ENCODE results near the gene TMEM100. TPM values are rescaled to one million over a fixed set of nuclear protein-coding genes. Genes with fewer than 3 reads are reported as not detected.

The TMEM100 gene
- polyA plus RNA-seq, 3 donors = not detected

DNA sequence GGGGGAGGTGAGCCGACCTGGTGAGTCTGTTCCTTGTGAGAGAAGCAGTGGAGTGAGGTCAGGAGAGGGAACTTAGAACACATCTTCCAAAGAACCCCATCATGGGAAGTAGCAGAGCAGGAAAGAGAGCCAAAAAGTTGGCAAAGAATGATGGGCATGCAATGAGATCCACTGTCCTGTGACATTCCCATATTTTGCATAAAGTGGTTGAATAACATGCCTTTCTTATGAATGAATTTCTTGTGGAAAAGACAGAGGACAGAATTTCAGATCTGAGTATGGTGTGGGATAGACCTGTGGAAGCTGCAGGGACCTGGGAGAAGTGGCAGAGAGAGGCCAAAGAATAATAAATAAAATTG, 41.3 kb downstream of the TMEM100 start:
- no peaks in the 10 kb centered on the region for H3K36me3 Mint-ChIP-seq
- H3K4me3 Mint-ChIP-seq = no peak overlapping the region
- H3K27me3 Mint-ChIP-seq (ENCODE audit: low read depth in 3 of 3) = peaks cover 0 to 7% (median 4%) of the 10 kb centered on the region in 3 donors
- Histone ChIP-seq H3K4me1 (ENCODE audit: control insufficient read depth in 1 of 2, insufficient read depth in 2 of 2, low read length in 2 of 2) (peaks cover 10 to 11% of the 10 kb centered on the region in 2 donors), H3K9ac (ENCODE audit: insufficient read depth, low read length, poor library complexity, severe bottlenecking) (no peak overlapping the region), H2AFZ (ENCODE audit: insufficient read depth, low read depth, low read length, poor library complexity, severe bottlenecking) (no peak overlapping the region), H3K36me3 (replicated peaks in 1 of 2; ENCODE audit: control insufficient read depth in 1 of 2, insufficient read depth in 2 of 2, low read length in 2 of 2) (no peaks in the 10 kb centered on the region), H3K9me3 (replicated peaks in 1 of 2; ENCODE audit: control insufficient read depth in 1 of 2, insufficient read depth in 1 of 2, low read length in 2 of 2) (no peaks in the 10 kb centered on the region), H3K79me2 (ENCODE audit: insufficient read depth, low read length) (no peaks in the 10 kb centered on the region), H3K4me2 (replicated peaks; ENCODE audit: extremely low read depth, low read length, poor library complexity, severe bottlenecking) (no peak overlapping the region), H4K20me1 (ENCODE audit: insufficient read depth, low read length) (no peaks in the 10 kb centered on the region), H3K27me3 (ENCODE audit: control insufficient read depth in 2 of 2, insufficient read depth in 2 of 2, low read length in 2 of 2) (no peaks in the 10 kb centered on the region), H3K27ac (ENCODE audit: low read depth in 1 of 2, low read length in 2 of 2) (no peak overlapping the region), H3K4me3 (replicated peaks in 1 of 3; ENCODE audit: low read depth in 2 of 3, low read length in 3 of 3) (no peak overlapping the region)
- H3K4me1 Mint-ChIP-seq = peaks cover 16% of the 10 kb centered on the region
- H3K27ac Mint-ChIP-seq = no peak overlapping the region
- TF ChIP-seq, protein P1, sequence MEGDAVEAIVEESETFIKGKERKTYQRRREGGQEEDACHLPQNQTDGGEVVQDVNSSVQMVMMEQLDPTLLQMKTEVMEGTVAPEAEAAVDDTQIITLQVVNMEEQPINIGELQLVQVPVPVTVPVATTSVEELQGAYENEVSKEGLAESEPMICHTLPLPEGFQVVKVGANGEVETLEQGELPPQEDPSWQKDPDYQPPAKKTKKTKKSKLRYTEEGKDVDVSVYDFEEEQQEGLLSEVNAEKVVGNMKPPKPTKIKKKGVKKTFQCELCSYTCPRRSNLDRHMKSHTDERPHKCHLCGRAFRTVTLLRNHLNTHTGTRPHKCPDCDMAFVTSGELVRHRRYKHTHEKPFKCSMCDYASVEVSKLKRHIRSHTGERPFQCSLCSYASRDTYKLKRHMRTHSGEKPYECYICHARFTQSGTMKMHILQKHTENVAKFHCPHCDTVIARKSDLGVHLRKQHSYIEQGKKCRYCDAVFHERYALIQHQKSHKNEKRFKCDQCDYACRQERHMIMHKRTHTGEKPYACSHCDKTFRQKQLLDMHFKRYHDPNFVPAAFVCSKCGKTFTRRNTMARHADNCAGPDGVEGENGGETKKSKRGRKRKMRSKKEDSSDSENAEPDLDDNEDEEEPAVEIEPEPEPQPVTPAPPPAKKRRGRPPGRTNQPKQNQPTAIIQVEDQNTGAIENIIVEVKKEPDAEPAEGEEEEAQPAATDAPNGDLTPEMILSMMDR (IDR thresholded peaks at IDR 0.05) = no peak
- peaks cover 0 to 8% (median 0%) of the 10 kb centered on the region in 7 donors for H3K9me3 Mint-ChIP-seq
- no peak for DNase-seq
- no CpG with 5 or more reads among the region's 1 CpG for WGBS (ENCODE audit: insufficient coverage)
- intact Hi-C loops (cut with micrococcal nuclease) = no loop called here

DNA sequence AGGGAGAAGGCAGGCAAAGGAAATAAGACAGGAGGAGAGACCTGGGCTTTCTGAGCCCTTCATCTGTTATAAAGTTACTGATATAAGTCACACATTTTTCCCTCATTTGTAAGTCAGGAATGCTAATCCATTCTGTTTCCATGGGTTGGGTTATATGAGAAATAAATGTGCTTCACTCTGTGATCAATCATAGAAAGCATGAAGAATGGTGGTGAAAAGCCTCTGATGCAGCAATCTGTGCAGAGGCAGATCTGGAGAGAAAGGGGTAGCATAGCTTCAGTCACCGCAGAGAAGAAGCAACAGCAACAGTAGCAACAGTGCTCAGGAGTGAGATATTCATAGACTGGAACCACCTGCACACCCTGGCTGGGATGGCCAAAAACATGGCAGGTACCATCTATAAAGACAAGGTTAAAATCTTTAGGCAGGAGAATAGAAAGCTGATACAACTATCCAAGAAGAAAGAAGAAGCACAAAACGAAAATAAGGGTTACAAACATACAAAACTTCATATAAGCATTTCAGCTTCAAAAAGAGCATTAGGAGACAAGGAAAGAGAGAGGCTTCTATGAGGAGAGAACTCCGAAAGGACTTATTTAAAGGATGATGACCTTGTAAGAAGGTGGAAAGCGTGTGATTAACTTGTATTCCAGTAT, 41.9 kb downstream of the TMEM100 start:
- Mint-ChIP-seq H3K36me3 (no peaks in the 10 kb centered on the region), H3K9me3 (peaks cover 0 to 6% (median 0%) of the 10 kb centered on the region in 7 donors), H3K4me1 (peaks cover 16% of the 10 kb centered on the region), H3K4me3 (no peak overlapping the region), H3K27me3 (ENCODE audit: low read depth in 3 of 3) (peaks cover 0 to 8% (median 4%) of the 10 kb centered on the region in 3 donors), H3K27ac (no peak overlapping the region)
- H3K36me3 ChIP-seq (replicated peaks in 1 of 2; ENCODE audit: control insufficient read depth in 1 of 2, insufficient read depth in 2 of 2, low read length in 2 of 2) = no peaks in the 10 kb centered on the region
- H3K4me3 ChIP-seq (replicated peaks in 1 of 3; ENCODE audit: low read depth in 2 of 3, low read length in 3 of 3) = no peak overlapping the region
- TF ChIP-seq, protein P1 (IDR thresholded peaks at IDR 0.05) = no peak
- H3K27me3 ChIP-seq (ENCODE audit: control insufficient read depth in 2 of 2, insufficient read depth in 2 of 2, low read length in 2 of 2) = no peaks in the 10 kb centered on the region
- no peak overlapping the region for H3K9ac ChIP-seq (ENCODE audit: insufficient read depth, low read length, poor library complexity, severe bottlenecking)
- no CpG with 5 or more reads among the region's 4 CpGs for WGBS (ENCODE audit: insufficient coverage)
- no peak overlapping the region for H3K4me2 ChIP-seq (replicated peaks; ENCODE audit: extremely low read depth, low read length, poor library complexity, severe bottlenecking)
- no peak overlapping the region for H3K27ac ChIP-seq (ENCODE audit: low read depth in 1 of 2, low read length in 2 of 2)
- H2AFZ ChIP-seq (ENCODE audit: insufficient read depth, low read depth, low read length, poor library complexity, severe bottlenecking) = no peak overlapping the region
- no peaks in the 10 kb centered on the region for H4K20me1 ChIP-seq (ENCODE audit: insufficient read depth, low read length)
- intact Hi-C loops (cut with micrococcal nuclease) = no loop called here
- H3K79me2 ChIP-seq (ENCODE audit: insufficient read depth, low read length) = no peaks in the 10 kb centered on the region
- H3K4me1 ChIP-seq (ENCODE audit: control insufficient read depth in 1 of 2, insufficient read depth in 2 of 2, low read length in 2 of 2) = peaks cover 10 to 11% of the 10 kb centered on the region in 2 donors
- no peak for DNase-seq
- H3K9me3 ChIP-seq (replicated peaks in 1 of 2; ENCODE audit: control insufficient read depth in 1 of 2, insufficient read depth in 1 of 2, low read length in 2 of 2) = no peaks in the 10 kb centered on the region

Measured in CD14-positive monocyte (primary cell).